IgD-negative memory B cell (primary cell): ENCODE results near the gene CCDC146. TPM values are rescaled to one million over a fixed set of nuclear protein-coding genes. Genes with fewer than 3 reads are reported as not detected.

ENCODE experiments used
- H3K27ac Mint-ChIP-seq, 3 donors: one replicate each; pipeline ENCODE4 v1.8.0; 2020 to 2022; ENCODE audit warnings: mild to moderate bottlenecking in 3 of 3, mixed read lengths in 3 of 3, moderate library complexity in 1 of 3
- H3K27me3 Mint-ChIP-seq: one replicate; pipeline ENCODE4 v1.8.0; 2021; ENCODE audit warnings: mixed read lengths
- H3K36me3 Mint-ChIP-seq: one replicate; pipeline ENCODE4 v1.8.0; 2020; ENCODE audit warnings: mild to moderate bottlenecking, mixed read lengths
- H3K4me1 Mint-ChIP-seq, 3 donors: one replicate each; pipeline ENCODE4 v1.8.0; 2020 to 2022; ENCODE audit warnings: mixed read lengths in 3 of 3, mild to moderate bottlenecking in 1 of 3
- H3K4me3 Mint-ChIP-seq, 4 donors: one replicate each; pipeline ENCODE4 v1.8.0; 2020 to 2022; ENCODE audit warnings: mild to moderate bottlenecking in 4 of 4, mixed read lengths in 4 of 4, moderate library complexity in 3 of 4
- H3K9me3 Mint-ChIP-seq, 3 donors: one replicate each; pipeline ENCODE4 v1.8.0; 2020 to 2021; ENCODE audit warnings: mixed read lengths in 3 of 3, mild to moderate bottlenecking in 1 of 3
- polyA plus RNA-seq: library from polyadenylated mRNA; unstranded; fragments of 300-500 nt; fragmentation: Illumina TruSeq; gene quantifications from one replicate; pipeline ENCODE4 v1.2.3, GENCODE V29; 2021

Gene CCDC146
- polyA plus RNA-seq, 1 donor from 2014 or later: 1.0 TPM

DNA sequence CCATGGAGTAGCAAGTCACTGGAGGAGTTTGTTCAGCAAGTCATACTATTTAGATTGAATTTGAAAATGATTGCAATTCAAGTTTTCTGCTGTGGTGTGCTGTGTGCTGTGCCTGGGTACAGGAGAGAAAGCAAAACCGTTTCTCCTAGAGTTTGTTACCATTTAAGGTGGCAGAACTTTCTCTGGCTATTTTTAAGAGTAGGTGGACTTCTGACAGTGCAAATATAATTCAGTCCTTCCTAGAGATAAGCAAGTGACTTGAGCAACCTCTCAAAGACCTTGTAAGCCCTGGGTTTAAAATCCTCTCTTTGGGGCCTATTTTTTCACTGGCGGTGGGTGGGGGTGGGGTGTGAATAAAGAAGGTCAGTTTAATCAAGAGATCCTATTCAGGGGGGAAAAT, 120.1 kb downstream of the CCDC146 start:
- peaks cover 7% of the 10 kb centered on the region for H3K36me3 Mint-ChIP-seq
- H3K27me3 Mint-ChIP-seq: peaks cover 2% of the 10 kb centered on the region
- peaks cover 0 to 3% (median 0%) of the 10 kb centered on the region in 3 donors for H3K9me3 Mint-ChIP-seq
- H3K4me3 Mint-ChIP-seq: no peak overlapping the region
- peaks cover 5 to 10% (median 9%) of the 10 kb centered on the region in 3 donors for H3K4me1 Mint-ChIP-seq
- H3K27ac Mint-ChIP-seq: no peak overlapping the region

DNA sequence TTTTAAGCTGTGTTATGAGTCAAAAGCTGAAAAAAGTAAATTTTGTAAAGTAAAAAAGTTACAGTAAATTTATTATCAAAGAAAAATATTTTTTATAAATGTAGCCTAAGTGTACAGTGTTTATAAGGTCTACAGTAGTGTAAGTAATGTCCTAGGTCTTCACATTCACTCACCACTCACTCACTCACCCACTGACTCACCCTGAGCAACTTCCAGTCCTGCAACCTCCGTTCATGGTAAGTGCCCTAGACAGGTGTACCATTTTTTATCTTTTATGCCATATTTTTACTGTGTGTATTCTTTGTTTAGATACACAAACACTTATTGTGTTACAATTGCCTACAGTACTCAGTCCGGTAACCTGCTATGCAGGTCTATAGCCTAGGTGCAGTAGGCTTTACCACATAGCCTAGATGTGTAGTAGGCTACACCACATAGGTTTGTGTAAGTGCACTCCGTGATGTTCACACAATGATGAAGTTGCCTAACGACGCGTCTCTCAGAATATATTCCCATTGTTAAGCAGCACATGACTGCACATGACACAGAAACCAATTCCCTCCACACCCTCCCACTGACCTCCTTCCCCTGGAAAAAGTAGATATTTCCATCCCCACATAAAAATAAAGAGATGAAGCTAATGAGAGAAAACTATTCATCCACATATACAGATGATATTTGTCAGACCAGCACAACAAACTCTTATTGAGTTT, 122.0 kb downstream of the CCDC146 start:
- Mint-ChIP-seq H3K27me3 (no peaks in the 10 kb centered on the region), H3K9me3 (no peaks in the 10 kb centered on the region), H3K4me1 (peaks cover 0 to 5% (median 3%) of the 10 kb centered on the region in 3 donors), H3K4me3 (no peak overlapping the region), H3K27ac (no peak overlapping the region), H3K36me3 (peaks cover 7% of the 10 kb centered on the region)

DNA sequence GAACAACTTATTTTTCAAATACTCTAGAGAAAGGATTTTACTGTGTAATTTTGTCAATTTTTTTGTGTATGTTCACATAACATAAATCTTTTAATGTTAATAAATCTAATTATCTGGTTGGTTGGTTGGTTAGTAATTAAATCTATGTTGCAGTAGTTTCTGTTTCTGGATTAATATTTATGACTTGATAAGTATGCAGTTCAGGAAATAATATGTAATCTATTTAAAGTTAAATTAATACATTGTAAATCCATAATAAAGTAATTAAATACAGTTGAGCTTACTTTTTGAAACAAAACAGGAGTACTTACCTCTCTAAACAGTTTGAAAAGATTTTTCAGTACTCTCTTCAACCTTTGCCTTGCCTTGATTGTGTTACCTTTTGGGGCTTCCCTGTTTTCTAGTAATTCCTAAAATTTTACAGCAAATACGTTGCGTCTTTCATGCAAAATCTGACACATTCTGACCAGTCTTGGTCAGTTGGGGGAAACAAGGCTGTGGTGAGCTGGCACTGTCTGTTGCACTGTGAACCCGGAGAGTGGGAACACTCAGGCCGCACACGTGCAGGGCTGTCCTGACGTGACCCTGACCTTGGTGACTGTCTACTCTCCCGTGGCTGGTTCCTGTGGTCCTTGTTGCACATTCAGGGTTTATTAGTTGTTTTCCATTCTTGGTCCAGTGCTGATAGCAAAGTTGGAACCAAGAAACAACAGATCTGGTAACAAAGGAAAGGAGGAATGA, 122.8 kb downstream of the CCDC146 start:
- Mint-ChIP-seq H3K4me3 (no peak overlapping the region), H3K9me3 (no peaks in the 10 kb centered on the region), H3K27me3 (no peaks in the 10 kb centered on the region), H3K27ac (no peak overlapping the region), H3K36me3 (peaks cover 5% of the 10 kb centered on the region), H3K4me1 (peaks cover 0 to 2% (median 0%) of the 10 kb centered on the region in 3 donors)

DNA sequence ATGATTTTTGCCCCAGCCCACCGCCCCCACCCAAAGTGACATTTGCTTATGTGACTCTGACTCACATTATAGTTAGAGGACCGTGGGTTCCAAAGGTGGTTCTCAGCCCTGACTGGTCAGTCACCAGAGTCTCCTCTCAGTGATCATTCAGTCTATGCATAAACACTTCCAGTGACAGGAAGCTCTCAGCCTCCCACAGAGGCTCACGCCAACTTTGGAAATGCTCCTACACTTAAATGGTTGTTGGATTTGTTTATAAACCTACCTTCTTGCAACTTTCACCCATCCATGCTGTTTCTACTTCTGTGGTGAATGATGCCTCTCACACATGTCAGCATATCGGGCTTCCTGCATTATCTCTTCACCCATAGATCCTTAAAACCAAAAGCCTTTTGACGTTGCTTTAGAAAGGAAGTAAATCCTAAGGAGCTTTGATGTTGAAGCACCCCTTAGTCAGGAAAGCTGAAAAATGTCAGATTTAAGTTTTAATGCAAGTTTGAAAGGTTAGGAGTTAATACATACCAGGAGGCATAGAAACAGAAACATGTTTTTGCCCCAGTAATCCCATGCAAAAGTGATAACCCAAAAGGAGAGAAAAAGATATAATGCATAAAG, 123.7 kb downstream of the CCDC146 start:
- H3K27me3 Mint-ChIP-seq: no peaks in the 10 kb centered on the region
- no peaks in the 10 kb centered on the region for H3K9me3 Mint-ChIP-seq
- peak overlapping the region in 1 of 3 donors; percentile 53 for H3K27ac Mint-ChIP-seq
- H3K4me3 Mint-ChIP-seq: no peak overlapping the region
- H3K4me1 Mint-ChIP-seq: peaks cover 0 to 2% (median 0%) of the 10 kb centered on the region in 3 donors
- H3K36me3 Mint-ChIP-seq: peaks cover 5% of the 10 kb centered on the region

DNA sequence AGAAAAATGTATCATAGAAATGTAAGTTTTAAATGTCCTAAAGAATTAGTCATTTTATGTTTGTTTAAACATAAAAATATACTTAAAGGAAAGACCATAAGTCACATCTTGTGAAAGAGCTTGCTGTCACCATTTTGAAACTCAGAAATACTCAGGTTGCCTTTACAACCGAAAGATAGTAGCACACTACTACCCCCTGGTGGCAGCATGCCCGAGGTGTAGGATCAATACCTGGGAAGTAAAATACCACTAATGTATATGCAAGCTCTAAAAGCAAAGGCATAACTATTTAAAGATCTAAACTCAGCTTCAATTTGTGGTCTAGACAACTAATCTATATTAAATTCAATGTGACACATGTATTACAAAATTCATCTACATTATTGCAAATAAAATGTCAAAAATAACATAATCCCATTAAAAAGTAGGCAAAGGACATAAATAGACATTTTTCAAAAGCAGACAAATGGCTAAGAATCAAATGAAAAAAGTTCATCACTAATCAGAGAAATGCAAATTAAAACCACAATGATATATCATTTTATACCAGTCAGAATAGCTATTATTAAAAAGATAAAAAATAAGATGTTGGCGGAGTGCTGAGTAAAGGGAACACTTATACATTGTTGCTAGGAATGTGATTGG, 124.9 kb downstream of the CCDC146 start:
- Mint-ChIP-seq H3K4me3 (no peak overlapping the region), H3K36me3 (peaks cover 2% of the 10 kb centered on the region), H3K27ac (no peak overlapping the region), H3K27me3 (no peaks in the 10 kb centered on the region), H3K9me3 (no peaks in the 10 kb centered on the region), H3K4me1 (no peaks in the 10 kb centered on the region)

DNA sequence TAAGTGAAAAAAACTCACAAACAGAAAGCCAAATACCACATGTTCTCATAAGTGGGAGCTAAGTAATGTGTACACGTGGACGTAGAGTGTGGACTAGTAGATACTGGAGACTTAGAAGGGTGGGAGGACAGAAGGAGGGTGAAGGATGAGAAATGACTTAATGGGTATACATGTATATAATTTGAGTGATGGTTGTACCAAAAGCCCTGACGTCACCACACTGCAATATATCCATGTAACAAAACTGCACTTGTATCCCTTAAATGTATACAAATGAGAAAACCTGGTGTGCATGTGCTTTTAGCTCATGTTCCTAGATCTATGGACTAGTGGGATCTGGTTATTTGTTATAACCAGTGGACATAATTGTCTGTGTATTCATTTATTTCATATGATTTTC, 125.7 kb downstream of the CCDC146 start:
- peaks cover 0 to 2% (median 0%) of the 10 kb centered on the region in 3 donors for H3K4me1 Mint-ChIP-seq
- H3K27me3 Mint-ChIP-seq: no peaks in the 10 kb centered on the region
- no peaks in the 10 kb centered on the region for H3K9me3 Mint-ChIP-seq
- no peak overlapping the region for H3K4me3 Mint-ChIP-seq
- H3K36me3 Mint-ChIP-seq: peaks cover 2% of the 10 kb centered on the region
- no peak overlapping the region for H3K27ac Mint-ChIP-seq

DNA sequence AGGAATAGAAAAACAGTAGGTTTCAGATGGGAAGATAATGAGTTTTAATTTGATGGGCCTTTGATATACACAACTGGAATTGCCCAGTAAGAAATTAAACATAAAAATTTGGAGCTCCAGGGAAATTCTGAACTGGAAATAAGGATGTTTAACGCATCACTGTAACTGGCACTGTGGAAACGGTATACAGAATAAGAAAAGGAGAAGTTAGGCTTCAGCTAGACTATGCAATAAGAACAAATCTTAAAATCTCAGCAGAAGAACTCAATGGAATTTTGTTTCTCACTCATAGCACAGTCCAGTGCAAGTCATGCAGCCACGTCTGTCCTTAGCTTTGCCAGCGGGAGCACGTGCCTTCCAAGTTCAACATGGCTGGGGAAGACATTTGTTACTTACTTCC, 130.1 kb downstream of the CCDC146 start:
- no peak overlapping the region for H3K27ac Mint-ChIP-seq
- H3K4me3 Mint-ChIP-seq: no peak overlapping the region
- peaks cover 1% of the 10 kb centered on the region for H3K36me3 Mint-ChIP-seq
- H3K27me3 Mint-ChIP-seq: no peaks in the 10 kb centered on the region
- H3K4me1 Mint-ChIP-seq: peaks cover 0 to 2% (median 0%) of the 10 kb centered on the region in 3 donors
- no peaks in the 10 kb centered on the region for H3K9me3 Mint-ChIP-seq

DNA sequence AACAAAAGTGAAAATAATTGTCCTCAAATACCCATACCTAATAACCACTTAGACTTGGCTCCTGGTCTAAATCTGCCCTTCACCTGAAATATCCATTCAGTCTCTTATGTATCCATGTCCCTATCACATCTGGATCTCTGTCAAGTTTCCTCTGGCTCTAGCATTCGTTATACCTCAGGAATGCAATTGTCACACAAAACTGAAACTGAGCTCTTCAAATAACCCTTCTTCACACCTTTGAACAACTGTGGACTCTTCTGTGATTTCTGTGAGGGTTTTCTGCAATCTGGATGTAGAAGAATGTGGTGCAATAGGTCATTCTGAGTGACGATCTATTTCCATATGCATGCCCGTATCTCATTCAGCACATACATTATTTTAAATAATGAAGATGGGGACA, 130.7 kb downstream of the CCDC146 start:
- Mint-ChIP-seq H3K36me3 (peaks cover 1% of the 10 kb centered on the region), H3K27me3 (no peaks in the 10 kb centered on the region), H3K27ac (no peak overlapping the region), H3K9me3 (no peaks in the 10 kb centered on the region), H3K4me3 (no peak overlapping the region), H3K4me1 (peaks cover 0 to 2% (median 0%) of the 10 kb centered on the region in 3 donors)

DNA sequence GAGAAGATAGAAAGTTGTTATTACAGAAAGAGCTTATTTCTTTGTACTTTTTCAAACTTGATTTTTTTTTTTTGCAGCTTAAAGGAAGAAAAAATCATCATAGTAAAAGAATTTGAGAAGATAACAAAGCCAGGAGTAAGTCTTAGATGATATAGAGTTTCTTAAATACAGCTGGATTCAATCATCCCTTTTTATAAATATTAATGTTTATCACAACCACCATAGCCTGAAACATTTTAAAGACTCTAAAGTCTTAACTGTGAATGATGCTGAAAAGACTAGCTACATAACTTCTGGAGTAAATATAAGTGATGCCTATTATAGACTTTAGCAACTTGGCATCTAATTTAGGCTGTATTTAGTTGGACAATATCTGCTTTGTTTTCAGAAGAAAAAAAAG, 132.0 kb downstream of the CCDC146 start:
- peaks cover 1% of the 10 kb centered on the region for H3K36me3 Mint-ChIP-seq
- H3K4me1 Mint-ChIP-seq: peaks cover 0 to 2% (median 0%) of the 10 kb centered on the region in 3 donors
- no peaks in the 10 kb centered on the region for H3K27me3 Mint-ChIP-seq
- H3K9me3 Mint-ChIP-seq: no peaks in the 10 kb centered on the region
- no peak overlapping the region for H3K4me3 Mint-ChIP-seq
- H3K27ac Mint-ChIP-seq: no peak overlapping the region

DNA sequence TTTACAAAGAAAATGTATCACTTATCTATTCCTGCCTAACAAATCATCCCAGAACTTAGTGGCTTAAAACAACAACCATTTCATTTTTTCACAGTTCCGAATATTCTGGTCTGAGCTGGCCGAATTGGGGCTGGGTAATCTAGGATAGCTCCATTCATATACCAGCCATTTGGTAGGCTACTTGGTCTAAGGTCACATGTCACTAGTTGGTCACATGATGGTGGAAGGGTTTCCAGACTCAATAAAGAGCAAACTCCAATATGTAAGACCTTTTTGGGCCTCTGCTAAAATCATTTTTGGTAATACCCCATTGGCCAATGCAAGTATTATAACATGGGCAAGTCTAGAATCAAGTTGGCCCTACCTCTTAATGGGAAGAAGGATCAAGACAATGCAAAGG, 132.5 kb downstream of the CCDC146 start:
- Mint-ChIP-seq H3K27ac (no peak overlapping the region), H3K9me3 (no peaks in the 10 kb centered on the region), H3K4me1 (peaks cover 0 to 2% (median 0%) of the 10 kb centered on the region in 3 donors), H3K27me3 (no peaks in the 10 kb centered on the region), H3K36me3 (peaks cover 1% of the 10 kb centered on the region), H3K4me3 (no peak overlapping the region)

DNA sequence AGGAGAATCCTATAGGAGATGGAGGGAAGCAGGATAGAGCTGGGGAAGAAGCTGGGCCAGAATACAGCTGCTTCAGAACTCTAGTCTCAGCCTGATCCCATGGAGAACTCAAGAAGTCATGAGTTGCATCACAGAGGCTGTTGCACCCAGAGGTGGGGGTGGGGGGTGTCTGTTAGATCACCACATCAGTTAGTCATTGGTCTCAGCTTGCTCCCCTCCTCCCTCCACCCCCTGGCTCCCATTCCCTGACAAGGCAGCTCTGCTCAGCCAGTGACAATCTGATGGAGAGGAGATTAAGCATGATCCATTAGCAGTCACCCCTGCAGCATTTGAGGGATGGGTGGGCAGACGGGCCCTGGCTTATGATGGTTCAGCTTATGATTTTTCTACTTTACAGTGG, 135.6 kb downstream of the CCDC146 start:
- no peak overlapping the region for H3K27ac Mint-ChIP-seq
- H3K36me3 Mint-ChIP-seq: peaks cover 1% of the 10 kb centered on the region
- no peaks in the 10 kb centered on the region for H3K4me1 Mint-ChIP-seq
- no peak overlapping the region for H3K4me3 Mint-ChIP-seq
- no peaks in the 10 kb centered on the region for H3K27me3 Mint-ChIP-seq
- H3K9me3 Mint-ChIP-seq: no peaks in the 10 kb centered on the region

DNA sequence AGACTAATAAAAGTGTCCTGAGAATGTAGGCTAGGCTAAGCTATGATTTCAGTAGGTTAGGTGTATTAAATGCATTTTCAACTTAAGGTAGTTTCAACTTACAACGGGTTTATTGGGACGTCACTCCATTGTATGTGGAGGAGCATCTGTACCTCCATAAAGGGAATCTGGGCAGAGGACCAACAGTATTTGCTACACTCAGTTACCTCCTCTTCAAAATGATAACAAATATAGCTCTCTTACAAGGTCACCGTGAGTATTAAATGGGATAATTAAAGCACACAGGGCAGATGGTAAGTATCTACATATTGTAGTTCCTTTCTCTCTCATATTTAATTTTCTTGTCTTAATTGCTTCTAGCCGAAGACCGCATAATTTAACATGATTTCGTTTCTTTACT, 136.2 kb downstream of the CCDC146 start:
- no peaks in the 10 kb centered on the region for H3K27me3 Mint-ChIP-seq

DNA sequence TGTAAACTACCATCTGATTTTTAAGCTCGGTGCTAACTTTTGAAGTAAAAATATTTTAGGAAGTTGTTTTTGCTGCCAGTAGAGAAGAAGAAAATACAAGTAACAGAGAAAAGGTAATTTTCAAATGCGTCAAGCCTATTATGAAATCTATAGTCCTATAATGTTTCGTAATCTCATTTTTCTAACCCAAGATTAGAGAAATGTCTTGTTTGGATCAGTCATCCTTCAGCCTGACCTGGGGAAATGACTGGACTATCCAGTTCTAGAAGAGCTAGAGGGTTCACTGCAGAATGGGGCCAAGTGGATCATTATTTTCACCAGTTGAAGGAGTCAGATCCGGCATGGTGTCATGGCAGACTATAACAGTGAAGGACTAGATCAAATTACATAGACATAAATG, 139.9 kb downstream of the CCDC146 start:
- no peaks in the 10 kb centered on the region for H3K27me3 Mint-ChIP-seq
- H3K9me3 Mint-ChIP-seq: no peaks in the 10 kb centered on the region
- H3K27ac Mint-ChIP-seq: no peak overlapping the region
- H3K4me3 Mint-ChIP-seq: no peak overlapping the region
- H3K36me3 Mint-ChIP-seq: no peaks in the 10 kb centered on the region
- H3K4me1 Mint-ChIP-seq: peaks cover 9 to 10% (median 10%) of the 10 kb centered on the region in 3 donors

More for the DNA sequence above, 136.2 kb downstream of the CCDC146 start:
- Mint-ChIP-seq H3K36me3 (peaks cover 1% of the 10 kb centered on the region), H3K27ac (no peak overlapping the region), H3K4me1 (no peaks in the 10 kb centered on the region), H3K4me3 (no peak overlapping the region), H3K9me3 (no peaks in the 10 kb centered on the region)

DNA sequence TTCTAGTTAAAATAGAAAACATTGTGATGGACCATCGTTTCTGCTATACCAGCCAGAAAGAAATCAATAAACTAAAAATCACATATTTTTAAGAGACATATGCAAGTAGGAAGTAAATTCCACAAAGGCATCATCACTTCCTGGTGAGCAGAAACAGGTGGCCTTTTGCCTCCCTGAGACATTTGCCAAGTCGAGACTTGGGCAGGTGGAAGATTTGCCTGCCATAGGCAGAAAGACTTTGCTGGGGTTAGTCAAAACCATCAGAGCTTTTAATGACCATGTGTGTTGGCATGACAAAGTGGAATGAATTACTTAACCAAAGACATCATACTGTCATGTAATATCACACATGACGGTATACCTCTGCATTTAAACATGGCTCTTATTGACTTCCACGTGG, 143.3 kb downstream of the CCDC146 start:
- no peak overlapping the region for H3K27ac Mint-ChIP-seq
- no peak overlapping the region for H3K4me3 Mint-ChIP-seq
- no peaks in the 10 kb centered on the region for H3K36me3 Mint-ChIP-seq
- H3K9me3 Mint-ChIP-seq: no peaks in the 10 kb centered on the region
- no peaks in the 10 kb centered on the region for H3K27me3 Mint-ChIP-seq
- H3K4me1 Mint-ChIP-seq: peaks cover 23 to 40% (median 26%) of the 10 kb centered on the region in 3 donors

DNA sequence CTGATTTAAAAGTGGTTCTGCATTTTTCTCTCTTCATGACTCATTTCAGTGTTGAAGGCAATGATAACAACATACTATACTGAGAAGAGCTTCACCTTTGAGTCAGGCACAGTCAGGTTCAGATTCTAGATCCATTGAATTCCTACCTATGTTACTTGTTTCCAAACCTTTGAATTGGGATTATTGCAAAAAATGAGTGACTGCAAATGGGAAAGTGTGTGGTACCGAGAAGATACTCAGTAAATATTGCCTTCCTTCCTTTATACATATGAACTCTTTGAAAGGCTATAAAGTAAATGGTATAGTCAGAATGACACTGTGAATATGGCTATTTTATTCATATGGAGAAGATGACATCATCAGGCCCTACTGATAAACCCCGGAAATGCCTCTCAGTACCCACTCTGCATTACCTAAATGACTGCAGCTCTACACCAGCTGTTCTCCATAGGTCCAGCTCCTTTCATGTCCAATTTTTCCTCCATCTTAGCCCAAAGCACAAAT, 143.9 kb downstream of the CCDC146 start:
- no peak overlapping the region for H3K27ac Mint-ChIP-seq
- no peaks in the 10 kb centered on the region for H3K27me3 Mint-ChIP-seq
- H3K36me3 Mint-ChIP-seq: no peaks in the 10 kb centered on the region
- H3K4me1 Mint-ChIP-seq: peaks cover 23 to 40% (median 27%) of the 10 kb centered on the region in 3 donors
- no peak overlapping the region for H3K4me3 Mint-ChIP-seq
- H3K9me3 Mint-ChIP-seq: no peaks in the 10 kb centered on the region
